Neural crest cell (in vitro differentiated cells): ENCODE data around the gene MED17. TPM values are rescaled to one million over a fixed set of nuclear protein-coding genes. Genes with fewer than 3 reads are reported as not detected.

Source experiments
- DNase-seq: peaks from one replicate; pipeline ENCODE4 v3.0.0; 2021; ENCODE audit warnings: low read depth, mixed read lengths, low spot score
- H3K27ac Mint-ChIP-seq: one replicate; pipeline ENCODE4 v1.8.0; 2021; ENCODE audit warnings: mild to moderate bottlenecking, mixed read lengths; ENCODE audit not compliant: unreplicated experiment
- H3K27me3 Mint-ChIP-seq: 2 replicates; pipeline ENCODE4 v1.8.0; 2021; ENCODE audit warnings: low read depth, mild to moderate bottlenecking, mixed read lengths
- H3K36me3 Mint-ChIP-seq: 2 replicates; pipeline ENCODE4 v1.8.0; 2021; ENCODE audit warnings: low read depth, mild to moderate bottlenecking, mixed read lengths
- H3K4me1 Mint-ChIP-seq: 2 replicates; pipeline ENCODE4 v1.8.0; 2021; ENCODE audit warnings: mixed read lengths
- H3K4me3 Mint-ChIP-seq: one replicate; pipeline ENCODE4 v1.8.0; 2021; ENCODE audit warnings: mild to moderate bottlenecking, mixed read lengths
- H3K9me3 Mint-ChIP-seq: 2 replicates; pipeline ENCODE4 v1.8.0; 2021; ENCODE audit warnings: mixed read lengths
- total RNA-seq: library from RNA; stranded (reverse); gene quantifications from 2 replicates; pipeline ENCODE4 v1.2.1, GENCODE V29; 2021
- TF ChIP-seq, protein P1 (sequence below): fragments of 200-600 bp; sonication (generic); conservative IDR thresholded peaks from 2 replicates; pipeline ENCODE4 v1.5.0; 2021; ENCODE audit warnings: antibody characterized with exemption, mild to moderate bottlenecking

MED17 gene
- total RNA-seq, 1 donor from 2014 or later = 62.3 TPM

DNA sequence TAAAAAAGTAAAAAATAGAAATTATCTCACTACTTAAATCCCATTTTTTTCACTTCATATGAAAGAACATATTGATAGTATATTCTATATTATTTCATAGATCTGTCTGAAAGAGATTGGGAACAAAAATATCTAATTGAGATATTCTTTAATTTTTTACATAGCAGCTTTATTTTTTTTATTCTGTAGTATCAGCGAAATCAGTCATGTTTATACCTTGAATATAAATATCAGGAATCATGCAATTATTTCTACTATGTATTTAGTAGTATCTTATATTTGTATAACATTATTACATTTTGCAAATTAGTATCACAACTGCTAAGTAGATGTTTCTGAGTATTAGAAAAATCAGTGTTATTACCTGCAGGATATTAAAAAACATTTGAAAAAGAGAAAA lies 22.2 kb upstream of the MED17 start:
- TF ChIP-seq, protein P1, sequence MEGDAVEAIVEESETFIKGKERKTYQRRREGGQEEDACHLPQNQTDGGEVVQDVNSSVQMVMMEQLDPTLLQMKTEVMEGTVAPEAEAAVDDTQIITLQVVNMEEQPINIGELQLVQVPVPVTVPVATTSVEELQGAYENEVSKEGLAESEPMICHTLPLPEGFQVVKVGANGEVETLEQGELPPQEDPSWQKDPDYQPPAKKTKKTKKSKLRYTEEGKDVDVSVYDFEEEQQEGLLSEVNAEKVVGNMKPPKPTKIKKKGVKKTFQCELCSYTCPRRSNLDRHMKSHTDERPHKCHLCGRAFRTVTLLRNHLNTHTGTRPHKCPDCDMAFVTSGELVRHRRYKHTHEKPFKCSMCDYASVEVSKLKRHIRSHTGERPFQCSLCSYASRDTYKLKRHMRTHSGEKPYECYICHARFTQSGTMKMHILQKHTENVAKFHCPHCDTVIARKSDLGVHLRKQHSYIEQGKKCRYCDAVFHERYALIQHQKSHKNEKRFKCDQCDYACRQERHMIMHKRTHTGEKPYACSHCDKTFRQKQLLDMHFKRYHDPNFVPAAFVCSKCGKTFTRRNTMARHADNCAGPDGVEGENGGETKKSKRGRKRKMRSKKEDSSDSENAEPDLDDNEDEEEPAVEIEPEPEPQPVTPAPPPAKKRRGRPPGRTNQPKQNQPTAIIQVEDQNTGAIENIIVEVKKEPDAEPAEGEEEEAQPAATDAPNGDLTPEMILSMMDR = no peak
- Mint-ChIP-seq H3K27ac (no peak overlapping the region), H3K36me3 (peaks cover 9% of the 10 kb centered on the region), H3K27me3 (no peaks in the 10 kb centered on the region), H3K9me3 (no peaks in the 10 kb centered on the region), H3K4me3 (no peak overlapping the region), H3K4me1 (no peaks in the 10 kb centered on the region)
- no peak for DNase-seq

DNA sequence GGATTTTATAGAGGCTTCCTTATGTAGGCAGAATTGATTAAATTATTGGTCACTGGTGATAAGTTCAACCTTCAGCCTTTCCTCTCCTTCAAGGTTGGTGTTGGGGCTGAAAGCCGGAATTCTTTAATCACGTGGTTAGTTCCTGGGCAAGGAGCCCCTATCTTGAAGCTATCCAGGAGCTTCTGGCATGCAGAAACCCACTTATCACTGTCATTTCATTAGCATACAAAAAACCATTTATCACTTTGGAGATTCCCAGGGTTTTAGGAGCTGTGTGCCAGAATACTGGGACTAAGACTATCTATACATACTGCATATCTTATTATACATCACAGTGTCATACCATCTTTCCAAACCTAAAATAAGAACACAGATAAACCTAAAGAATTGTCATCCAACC lies 18.5 kb upstream of the MED17 start:
- no peaks in the 10 kb centered on the region for H3K9me3 Mint-ChIP-seq
- no peaks in the 10 kb centered on the region for H3K27me3 Mint-ChIP-seq
- no peak for DNase-seq
- H3K4me3 Mint-ChIP-seq = no peak overlapping the region
- H3K27ac Mint-ChIP-seq = no peak overlapping the region
- TF ChIP-seq, protein P1 = no peak
- peaks cover 2% of the 10 kb centered on the region for H3K36me3 Mint-ChIP-seq
- no peaks in the 10 kb centered on the region for H3K4me1 Mint-ChIP-seq

DNA sequence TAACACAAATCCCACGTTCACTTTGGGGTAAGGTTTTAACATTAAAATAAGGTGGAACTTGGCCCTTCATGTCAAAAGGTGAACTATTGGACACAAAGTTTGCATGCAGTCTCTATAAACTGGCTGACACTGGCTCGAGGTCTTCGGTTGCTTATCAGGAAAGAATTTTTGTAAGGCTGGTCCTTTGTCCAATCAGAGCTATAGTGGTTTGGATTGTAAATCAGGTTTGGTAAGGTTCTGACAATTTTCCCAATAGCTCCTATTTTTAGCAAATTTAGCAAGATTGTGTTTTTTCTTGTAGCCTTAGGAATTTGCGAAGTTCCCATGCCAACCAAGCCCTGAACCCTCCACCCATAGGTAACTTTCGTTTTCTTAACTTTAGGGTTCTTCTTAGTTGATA lies 17.6 kb upstream of the MED17 start:
- Mint-ChIP-seq H3K36me3 (no peaks in the 10 kb centered on the region), H3K9me3 (no peaks in the 10 kb centered on the region), H3K4me1 (no peaks in the 10 kb centered on the region), H3K27ac (no peak overlapping the region), H3K4me3 (no peak overlapping the region), H3K27me3 (no peaks in the 10 kb centered on the region)
- TF ChIP-seq, protein P1 = no peak
- DNase-seq = no peak

DNA sequence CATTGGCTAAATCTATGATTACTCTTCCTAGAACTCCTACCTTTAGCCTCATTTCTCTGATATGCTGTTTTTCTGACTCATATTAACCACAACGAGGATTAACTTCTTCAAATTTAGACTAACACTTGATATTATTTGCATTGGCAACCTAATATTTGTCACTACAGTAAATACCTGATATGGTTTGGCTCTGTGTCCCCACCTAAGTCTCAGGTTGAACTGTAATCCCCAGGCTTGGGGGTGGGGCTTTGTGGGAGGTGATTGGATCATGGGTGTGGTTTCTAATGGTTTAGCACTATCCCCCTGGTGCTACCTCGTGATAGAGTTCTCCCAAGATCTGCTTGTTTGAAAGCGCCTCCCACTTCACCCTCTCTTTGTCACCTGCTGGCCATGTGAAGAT lies 17.1 kb upstream of the MED17 start:
- Mint-ChIP-seq H3K4me1 (no peaks in the 10 kb centered on the region), H3K9me3 (no peaks in the 10 kb centered on the region), H3K27me3 (no peaks in the 10 kb centered on the region), H3K36me3 (no peaks in the 10 kb centered on the region), H3K27ac (no peak overlapping the region), H3K4me3 (no peak overlapping the region)
- no peak for DNase-seq
- TF ChIP-seq, protein P1 = no peak

DNA sequence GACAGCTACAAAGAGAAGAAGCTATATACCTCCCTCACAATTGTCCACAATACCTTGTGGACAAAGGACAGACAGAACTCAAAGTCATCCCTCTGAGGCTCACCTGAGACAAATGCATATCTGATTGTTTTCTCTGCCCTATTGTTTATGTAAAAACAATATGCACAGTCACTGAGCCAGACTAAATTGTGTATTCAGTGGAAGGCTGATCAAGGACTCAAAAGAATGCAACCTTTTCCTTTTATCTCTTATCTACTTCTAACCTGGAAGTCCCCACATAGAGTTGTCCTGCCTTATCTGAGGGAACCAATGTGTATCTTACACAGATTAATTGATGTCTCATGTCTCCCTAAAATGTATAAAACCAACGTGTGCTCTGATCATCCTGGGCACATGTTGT lies 13.9 kb upstream of the MED17 start:
- no peaks in the 10 kb centered on the region for H3K27me3 Mint-ChIP-seq
- TF ChIP-seq, protein P1 = no peak
- no peak for DNase-seq
- no peak overlapping the region for H3K27ac Mint-ChIP-seq
- no peak overlapping the region for H3K4me3 Mint-ChIP-seq
- no peaks in the 10 kb centered on the region for H3K9me3 Mint-ChIP-seq
- peaks cover 2% of the 10 kb centered on the region for H3K4me1 Mint-ChIP-seq
- H3K36me3 Mint-ChIP-seq = no peaks in the 10 kb centered on the region

DNA sequence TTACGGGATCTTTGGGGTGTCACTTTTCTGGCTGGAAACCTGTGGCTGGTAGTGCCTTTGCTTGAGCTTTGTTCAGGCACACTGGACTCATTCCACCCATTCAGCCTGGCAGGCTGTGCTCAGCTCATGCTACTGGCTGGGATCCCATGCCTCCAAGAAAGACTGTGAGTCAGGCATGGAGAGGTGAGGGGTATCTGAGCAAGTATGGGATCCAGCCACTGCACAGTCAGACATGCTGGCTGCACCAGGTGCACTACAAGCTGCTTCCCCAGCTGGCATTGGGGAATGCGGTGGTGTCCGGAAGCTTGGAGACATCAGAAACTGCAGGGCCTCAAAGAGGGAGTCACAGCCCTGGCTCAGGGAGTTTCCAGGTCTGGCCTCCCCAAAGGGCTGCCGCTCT lies 12.0 kb upstream of the MED17 start:
- peaks cover 3% of the 10 kb centered on the region for H3K4me1 Mint-ChIP-seq
- H3K27ac Mint-ChIP-seq = no peak overlapping the region
- TF ChIP-seq, protein P1 = no peak
- DNase-seq = no peak
- H3K4me3 Mint-ChIP-seq = no peak overlapping the region
- no peaks in the 10 kb centered on the region for H3K27me3 Mint-ChIP-seq
- peaks cover 2% of the 10 kb centered on the region for H3K36me3 Mint-ChIP-seq
- H3K9me3 Mint-ChIP-seq = no peaks in the 10 kb centered on the region
